HG03571 (cell line): ENCODE measurements around the gene ZDHHC14.
"Not testable (repeated sequence)": the region's sequence is repeated elsewhere in the genome, so short reads cannot be mapped to it uniquely, and the experiment has no call there.

Source experiments
- ATAC-seq: cut with Tn5 transposase; IDR thresholded peaks from one replicate; pipeline ENCODE4 v1.9.1; 2021; ENCODE audit not compliant: unreplicated experiment

The ZDHHC14 gene

GRCh38 chr6:157462956-157463742 is 82.2 kb downstream of the ZDHHC14 start:
- ATAC-seq = no peak

- ATAC-seq = not testable (repeated sequence)
Measured at GRCh38 chr6:157463743-157464135, 82.7 kb downstream of the ZDHHC14 start.

GRCh38 chr6:157464653-157465535 is 83.9 kb downstream of the ZDHHC14 start:
- peak; percentile 63 for ATAC-seq

GRCh38 chr6:157466342-157466648 is 85.3 kb downstream of the ZDHHC14 start:
- ATAC-seq = no peak

- not testable (repeated sequence) for ATAC-seq
Measured at GRCh38 chr6:157467339-157467738, 86.3 kb downstream of the ZDHHC14 start.

- no peak for ATAC-seq
Measured at GRCh38 chr6:157468054-157468453, 87.1 kb downstream of the ZDHHC14 start.

- ATAC-seq = no peak
Measured at GRCh38 chr6:157468574-157468973, 87.6 kb downstream of the ZDHHC14 start.

- ATAC-seq = no peak
Measured at GRCh38 chr6:157469378-157469777, 88.4 kb downstream of the ZDHHC14 start.

- ATAC-seq = no peak
Measured at GRCh38 chr6:157471077-157471686, 90.2 kb downstream of the ZDHHC14 start.

- ATAC-seq = no peak
Measured at GRCh38 chr6:157471895-157472686, 91.1 kb downstream of the ZDHHC14 start.

GRCh38 chr6:157476797-157477196 is 95.8 kb downstream of the ZDHHC14 start:
- no peak for ATAC-seq

- no peak for ATAC-seq
Measured at GRCh38 chr6:157478926-157479325, 97.9 kb downstream of the ZDHHC14 start.

- no peak for ATAC-seq
Measured at GRCh38 chr6:157479464-157480303, 98.7 kb downstream of the ZDHHC14 start.

GRCh38 chr6:157481189-157481864 is 100.3 kb downstream of the ZDHHC14 start:
- ATAC-seq = no peak

- no peak for ATAC-seq
Measured at GRCh38 chr6:157481865-157482249, 100.9 kb downstream of the ZDHHC14 start.

- no peak for ATAC-seq
Measured at GRCh38 chr6:157483770-157484169, 102.8 kb downstream of the ZDHHC14 start.

- ATAC-seq = no peak
Measured at GRCh38 chr6:157484181-157484580, 103.2 kb downstream of the ZDHHC14 start.

GRCh38 chr6:157486572-157486971 is 105.6 kb downstream of the ZDHHC14 start:
- ATAC-seq = peak; percentile 69

- ATAC-seq = no peak
Measured at GRCh38 chr6:157487110-157487773, 106.3 kb downstream of the ZDHHC14 start.
